ENCODE results near the gene ANK3. TPM values are rescaled to one million over a fixed set of nuclear protein-coding genes. Genes with fewer than 3 reads are reported as not detected.

ANK3 gene
- total RNA-seq, 2 donors from 2014 or later = 46.0 to 47.8 TPM

DNA sequence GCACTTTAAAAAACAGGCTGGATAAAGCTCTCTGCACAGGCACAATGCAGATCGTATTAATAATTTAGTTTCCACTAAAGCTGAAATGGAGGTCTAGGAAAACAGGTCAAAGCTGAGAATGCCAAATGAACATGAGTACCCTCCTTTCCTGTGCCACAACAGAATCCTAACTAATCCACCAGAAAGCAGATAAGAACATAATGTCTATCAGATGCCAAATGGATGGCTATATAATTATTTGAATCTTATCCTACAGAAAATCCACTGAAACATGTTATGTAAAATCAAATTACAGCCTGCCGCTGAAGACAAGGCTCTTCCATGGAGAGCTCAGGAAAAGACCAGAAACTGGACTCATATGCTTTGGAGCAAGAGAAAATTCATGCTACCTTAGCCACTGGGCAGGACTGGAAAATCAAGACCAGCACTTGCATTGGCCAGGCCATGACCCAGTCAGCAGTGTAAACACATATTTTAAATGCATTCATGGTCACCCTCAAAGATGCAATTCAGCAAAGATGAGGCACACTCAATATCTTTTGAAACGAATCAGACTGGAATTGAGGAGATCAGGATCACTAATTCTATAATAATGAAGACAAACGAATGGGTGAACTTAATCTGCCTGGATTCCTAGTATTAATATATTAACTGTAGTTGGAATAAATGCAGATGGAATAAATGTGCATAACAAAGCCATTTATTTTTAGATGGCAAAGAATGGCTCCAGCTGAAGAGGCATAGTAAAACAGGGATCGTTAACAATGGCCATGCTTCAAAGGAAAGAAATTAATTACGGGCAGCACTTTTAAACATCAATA is 13.2 kb downstream of the ANK3 start:
- intact Hi-C loops (cut with DNase I) = no loop called here
- 75% methylated on average over 6 of the region's 6 CpGs for WGBS

GRCh38 chr10:60375293-60376004 is 14.2 kb downstream of the ANK3 start:
- no peak overlapping the region for H3K4me3 ChIP-seq
- no peaks in the 10 kb centered on the region for H3K27me3 ChIP-seq (replicated peaks; ENCODE audit: insufficient read depth)
- no peak overlapping the region for H3K27ac ChIP-seq
- no peaks in the 10 kb centered on the region for H3K4me1 ChIP-seq (replicated peaks)
- intact Hi-C loops (cut with DNase I) = no loop called here
- H3K9me3 ChIP-seq = no peaks in the 10 kb centered on the region
- 72% methylated on average over 5 of the region's 5 CpGs for WGBS
- DNase-seq (ENCODE audit: low spot score) = no peak
- H3K36me3 ChIP-seq = no peaks in the 10 kb centered on the region
- TF ChIP-seq CTCF (IDR thresholded peaks at IDR 0.05) = no peak
- peak; percentile 44 for TF ChIP-seq POLR2AphosphoS5 (IDR thresholded peaks at IDR 0.05)
- no peak for TF ChIP-seq POLR2A (IDR thresholded peaks at IDR 0.05)

More for the DNA sequence above, 13.2 kb downstream of the ANK3 start:
- Histone ChIP-seq H3K4me1 (replicated peaks) (no peaks in the 10 kb centered on the region), H3K27ac (no peak overlapping the region), H3K4me3 (no peak overlapping the region), H3K9me3 (no peaks in the 10 kb centered on the region), H3K27me3 (replicated peaks; ENCODE audit: insufficient read depth) (no peaks in the 10 kb centered on the region), H3K36me3 (no peaks in the 10 kb centered on the region)
- TF ChIP-seq CTCF (IDR thresholded peaks at IDR 0.05) = no peak
- no peak for TF ChIP-seq POLR2A (IDR thresholded peaks at IDR 0.05)
- no peak for TF ChIP-seq POLR2AphosphoS5 (IDR thresholded peaks at IDR 0.05)
- DNase-seq (ENCODE audit: low spot score) = no peak

DNA sequence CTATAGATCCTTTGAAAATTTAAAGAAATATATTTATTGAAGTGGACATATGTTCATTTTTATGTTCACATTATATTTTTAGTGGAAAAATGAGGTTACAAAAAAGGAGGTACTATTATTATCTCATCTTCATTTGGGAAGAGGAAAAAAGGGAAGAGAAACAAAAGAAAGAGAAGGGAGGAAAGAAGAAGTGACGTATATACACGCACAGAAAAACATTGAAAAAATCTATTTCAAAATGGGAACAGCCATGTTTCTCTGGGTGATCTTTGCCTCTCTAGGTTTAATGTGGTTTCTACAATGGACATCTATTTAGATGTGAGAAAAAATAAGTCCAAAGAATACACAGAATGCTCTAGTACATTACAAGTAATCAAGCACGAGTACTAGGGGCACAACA is 14.8 kb downstream of the ANK3 start:
- H3K4me1 ChIP-seq (replicated peaks) = no peaks in the 10 kb centered on the region
- H3K27me3 ChIP-seq (replicated peaks; ENCODE audit: insufficient read depth) = no peaks in the 10 kb centered on the region
- intact Hi-C loops (cut with DNase I) = no loop called here
- no peak overlapping the region for H3K4me3 ChIP-seq
- no peaks in the 10 kb centered on the region for H3K9me3 ChIP-seq
- no peaks in the 10 kb centered on the region for H3K36me3 ChIP-seq
- DNase-seq (ENCODE audit: low spot score) = no peak
- TF ChIP-seq POLR2A (IDR thresholded peaks at IDR 0.05) (no peak), CTCF (IDR thresholded peaks at IDR 0.05) (no peak), POLR2AphosphoS5 (IDR thresholded peaks at IDR 0.05) (no peak)
- WGBS = 90% methylated on average over 3 of the region's 3 CpGs
- no peak overlapping the region for H3K27ac ChIP-seq

DNA sequence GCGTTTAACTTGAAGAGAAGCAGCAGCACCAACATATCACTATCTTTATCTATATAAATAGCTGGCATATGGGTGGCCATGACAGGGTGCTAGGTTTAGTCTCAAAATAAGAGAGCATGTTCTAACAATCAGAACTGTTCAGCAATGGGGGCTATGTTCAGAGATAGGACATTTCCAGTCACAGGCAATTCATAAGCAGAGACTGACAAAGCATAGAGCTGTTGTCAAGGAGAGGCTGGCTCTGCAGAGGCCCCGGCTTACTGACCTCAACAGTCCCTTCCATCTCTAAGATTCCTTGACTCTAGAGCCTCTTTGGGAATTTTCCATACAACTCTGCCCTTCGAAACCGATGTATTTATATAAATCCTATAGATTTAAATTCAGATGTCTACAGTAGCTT is 17.2 kb downstream of the ANK3 start:
- WGBS = 94% methylated on average over 4 of the region's 4 CpGs
- TF ChIP-seq POLR2AphosphoS5 (IDR thresholded peaks at IDR 0.05) (no peak), CTCF (IDR thresholded peaks at IDR 0.05) (no peak)
- Histone ChIP-seq H3K27me3 (replicated peaks; ENCODE audit: insufficient read depth) (no peaks in the 10 kb centered on the region), H3K4me1 (replicated peaks) (no peaks in the 10 kb centered on the region), H3K36me3 (no peaks in the 10 kb centered on the region), H3K9me3 (no peaks in the 10 kb centered on the region), H3K4me3 (no peak overlapping the region), H3K27ac (no peak overlapping the region)
- DNase-seq (ENCODE audit: low spot score) = no peak
- intact Hi-C loops (cut with DNase I) = no loop called here
